ENCODE results near the gene IDH1. TPM values are rescaled to one million over a fixed set of nuclear protein-coding genes. Genes with fewer than 3 reads are reported as not detected.

The IDH1 gene
- total RNA-seq, 2 donors from 2014 or later, result 18.6 to 26.6 TPM

DNA sequence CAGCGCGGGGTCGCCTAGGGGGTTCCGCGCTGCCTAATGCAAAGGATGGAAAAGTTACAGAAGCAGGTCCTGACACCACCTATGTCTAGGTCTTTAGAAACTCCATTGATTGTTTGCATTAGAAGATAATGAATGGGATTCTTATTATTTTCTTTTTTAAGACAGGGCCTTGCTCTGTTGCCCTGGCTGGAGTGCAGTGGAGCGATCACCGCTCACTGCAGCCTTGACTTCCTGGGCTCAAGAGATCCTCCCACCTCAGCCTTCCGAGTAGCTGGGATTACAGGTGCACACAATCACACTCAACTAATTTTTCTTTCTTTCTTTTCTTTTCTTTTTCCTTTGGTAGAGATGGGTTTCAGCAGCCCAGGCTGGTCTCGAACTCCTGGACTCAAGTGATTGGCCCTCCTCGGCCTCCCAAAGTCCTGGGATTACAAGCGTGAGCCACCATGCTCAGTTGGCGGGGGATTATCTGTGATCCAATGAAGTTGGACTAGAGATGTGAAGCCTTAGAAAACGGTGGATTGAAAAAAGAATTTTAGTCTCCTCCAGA lies 761 bp upstream of the IDH1 start:
- H3K36me3 ChIP-seq, result peaks cover 2% of the 10 kb centered on the region
- H3K27me3 ChIP-seq, result no peaks in the 10 kb centered on the region
- peak overlapping the region; percentile 77 to 92 for H3K27ac ChIP-seq
- H3K9me3 ChIP-seq, result no peaks in the 10 kb centered on the region
- peak overlapping the region; percentile 76 to 85 for H3K4me3 ChIP-seq
- DNase-seq (ENCODE audit: low spot score), result no peak
- peaks cover 0 to 29% of the 10 kb centered on the region in 2 donors for H3K4me1 ChIP-seq
- no peak for TF ChIP-seq CTCF (IDR thresholded peaks at IDR 0.05)

DNA sequence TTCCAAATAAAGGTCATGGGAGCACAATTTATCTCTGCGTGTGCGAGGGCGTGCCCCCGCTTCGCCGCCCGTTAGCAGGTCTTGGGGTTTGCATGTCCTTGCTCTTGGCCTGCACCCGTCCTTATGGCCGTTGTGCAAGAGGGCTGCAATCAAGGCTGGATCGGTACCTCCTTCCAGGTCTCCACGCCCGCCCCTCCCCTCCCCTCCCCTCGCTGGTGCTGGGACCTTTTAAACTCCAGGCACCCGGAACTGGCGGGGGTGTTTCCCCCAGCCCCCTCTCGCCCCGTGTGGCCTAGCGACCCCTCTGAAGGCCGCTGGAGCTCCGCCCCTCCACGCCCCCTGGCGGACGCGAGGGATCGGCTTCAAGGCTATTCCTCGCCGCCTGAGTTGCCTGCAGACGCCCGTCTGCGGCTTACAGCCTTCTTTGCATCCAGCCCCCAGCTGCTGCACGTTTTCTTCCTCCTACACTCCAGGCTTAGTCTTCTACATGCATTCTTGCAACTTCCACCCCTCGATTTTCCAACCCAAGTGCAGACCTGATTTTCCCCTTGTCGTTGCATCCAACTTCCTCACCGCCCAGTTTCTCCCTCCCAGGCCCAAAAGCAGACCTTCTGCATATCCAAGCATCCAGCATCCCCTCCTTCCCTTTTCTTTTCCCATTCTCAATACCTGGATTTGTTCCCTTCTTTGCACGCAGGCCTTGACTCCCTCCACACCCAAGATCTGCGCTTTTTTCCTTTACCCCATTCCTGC lies 577 bp downstream of the IDH1 start:
- peak; percentile 71 to 93 for TF ChIP-seq CTCF (IDR thresholded peaks at IDR 0.05)
- DNase-seq (ENCODE audit: low spot score), result peak; percentile 73
- Histone ChIP-seq H3K27me3 (no peaks in the 10 kb centered on the region), H3K27ac (peak overlapping the region; percentile 77 to 92), H3K4me1 (peaks cover 0 to 32% of the 10 kb centered on the region in 2 donors), H3K4me3 (peak overlapping the region; percentile 76 to 85), H3K36me3 (peaks cover 14% of the 10 kb centered on the region), H3K9me3 (no peaks in the 10 kb centered on the region)

DNA sequence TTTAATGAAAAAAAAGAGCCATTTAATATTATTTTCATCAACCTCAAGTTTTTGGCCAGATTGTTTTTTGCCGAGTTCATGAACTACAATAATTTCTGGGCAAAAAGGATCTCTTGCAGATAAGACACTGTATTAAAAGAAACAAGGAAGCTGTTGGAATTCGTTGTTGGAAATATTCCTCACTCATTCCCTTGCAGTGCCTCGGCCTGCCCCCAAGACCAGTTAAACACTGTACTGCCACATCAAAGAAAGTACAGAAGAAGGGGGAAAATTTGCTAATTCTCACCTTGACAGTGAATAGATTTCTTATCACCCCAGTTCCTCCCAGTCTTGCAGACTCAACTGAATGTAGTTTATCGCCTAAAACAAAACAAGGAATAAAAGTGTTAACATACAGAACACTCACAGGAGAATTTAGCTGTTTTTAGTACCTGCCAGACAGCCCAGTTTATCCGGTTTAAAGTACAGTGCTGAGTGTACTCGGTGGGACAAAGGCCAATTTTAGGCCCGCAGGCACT lies 1.2 kb downstream of the IDH1 start:
- H3K4me1 ChIP-seq, result peaks cover 0 to 32% of the 10 kb centered on the region in 2 donors
- no peaks in the 10 kb centered on the region for H3K9me3 ChIP-seq
- no peak for TF ChIP-seq CTCF (IDR thresholded peaks at IDR 0.05)

GRCh38 chr2:208252716-208253492 lies 2.0 kb downstream of the IDH1 start:
- Histone ChIP-seq H3K9me3 (no peaks in the 10 kb centered on the region), H3K36me3 (peaks cover 27% of the 10 kb centered on the region), H3K27me3 (no peaks in the 10 kb centered on the region), H3K4me1 (peaks cover 0 to 32% of the 10 kb centered on the region in 2 donors), H3K27ac (peak overlapping the region in 1 of 2 donors; percentile 92), H3K4me3 (peak overlapping the region in 1 of 2 donors; percentile 85)
- no peak for DNase-seq (ENCODE audit: low spot score)
- TF ChIP-seq CTCF (IDR thresholded peaks at IDR 0.05), result no peak

More for the DNA sequence above, 1.2 kb downstream of the IDH1 start:
- no peaks in the 10 kb centered on the region for H3K27me3 ChIP-seq
- H3K36me3 ChIP-seq, result peaks cover 20% of the 10 kb centered on the region
- DNase-seq (ENCODE audit: low spot score), result no peak
- peak overlapping the region; percentile 76 to 85 for H3K4me3 ChIP-seq
- peak overlapping the region; percentile 77 to 92 for H3K27ac ChIP-seq

GRCh38 chr2:208251098-208251497 lies 3.8 kb downstream of the IDH1 start:
- Histone ChIP-seq H3K27ac (no peak overlapping the region), H3K9me3 (no peaks in the 10 kb centered on the region), H3K27me3 (no peaks in the 10 kb centered on the region), H3K4me1 (peaks cover 0 to 27% of the 10 kb centered on the region in 2 donors), H3K36me3 (peaks cover 44% of the 10 kb centered on the region), H3K4me3 (no peak overlapping the region)
- TF ChIP-seq CTCF (IDR thresholded peaks at IDR 0.05), result no peak
- no peak for DNase-seq (ENCODE audit: low spot score)
